ENCODE measurements around the gene CT45A3.
"Not testable (repeated sequence)": the region's sequence is repeated elsewhere in the genome, so short reads cannot be mapped to it uniquely, and the experiment has no call there.

CT45A3 gene

GRCh38 chrX:135768091-135768490, at the start of gene CT45A3:
CT45A3 (minus strand) TSS chrX:135768191; CDS start chrX:135764444, 3,747 bp downstream.
- DNase-seq, result not testable (repeated sequence)

GRCh38 chrX:135802687-135803086, 34.7 kb upstream of the CT45A3 start, which contains the start of gene CT45A6:
CT45A6 (minus strand) TSS chrX:135802787; CDS start chrX:135798993, 3,794 bp downstream.
- DNase-seq, result not testable (repeated sequence)

- not testable (repeated sequence) for DNase-seq
Observed at GRCh38 chrX:135785403-135785802, 17.4 kb upstream of the CT45A3 start, which contains the start of gene CT45A5. CT45A5 (minus strand) TSS chrX:135785503; CDS start chrX:135781729, 3,774 bp downstream.

- not testable (repeated sequence) for DNase-seq
Observed at GRCh38 chrX:135744739-135745138, 23.3 kb downstream of the CT45A3 start.

- DNase-seq, result no peak
Observed at GRCh38 chrX:135741192-135741715, 26.7 kb downstream of the CT45A3 start.

- DNase-seq, result no peak
Observed at GRCh38 chrX:135740681-135741149, 27.3 kb downstream of the CT45A3 start.

- no peak for DNase-seq
Observed at GRCh38 chrX:135737366-135738071, 30.5 kb downstream of the CT45A3 start.

- DNase-seq, result not testable (repeated sequence)
Observed at GRCh38 chrX:135734666-135735065, 33.3 kb downstream of the CT45A3 start.

GRCh38 chrX:135713795-135714194, 54.2 kb downstream of the CT45A3 start:
- no peak for DNase-seq

- not testable (repeated sequence) for DNase-seq
Observed at GRCh38 chrX:135713183-135713689, 54.8 kb downstream of the CT45A3 start, which contains the start of gene CT45A1. CT45A1 (plus strand) TSS chrX:135713639; CDS start chrX:135718941, 5,302 bp downstream.

Measured in GOT3 (cell line).